Measurements from ENCODE around the gene ELOVL7. TPM values are rescaled to one million over a fixed set of nuclear protein-coding genes. Genes with fewer than 3 reads are reported as not detected.

The ELOVL7 gene
- total and polyA plus RNA-seq, 10 of the 15 experiments (the other 5 are each of a cell fraction or from before 2014, with no cell fraction given): 0.26 to 1.2 (median 0.92) TPM

GRCh38 chr5:60842871-60843385, 1.1 kb downstream of the ELOVL7 start:
- no peaks in the 10 kb centered on the region for H4K20me1 ChIP-seq (ENCODE audit: control insufficient read depth, insufficient read depth)
- ChIA-PET RAD21 (ENCODE audit: unreplicated experiment) (no interaction called here), CTCF (interaction anchor here (0.7 to 0.9 kb wide), 2 partner anchors 124 to 443 kb away, joined by 3 to 4 read pairs; no protein-coding TSS in a partner anchor), POLR2A (no interaction called here), SMC1A (ENCODE audit: uncharacterized antibody, unreplicated experiment) (interaction anchor here (1.2 kb wide), 1 partner anchor 143 kb away, joined by 3 read pairs; the partner anchor contains the start of gene DEPDC1B)
- H3K27me3 ChIP-seq (replicated peaks in 1 of 2; ENCODE audit: control insufficient read depth in 2 of 2, insufficient read depth in 2 of 2, low read length in 1 of 2): peaks cover 0 to 8% of the 10 kb centered on the region in 2 experiments; a peak in 3 of 4 replicates
- H3K9ac ChIP-seq (ENCODE audit: control insufficient read depth, insufficient read depth, low read length): no peak overlapping the region
- ATAC-seq: peak; percentile 13; the same call in 2 of the 3 replicates
- no peaks in the 10 kb centered on the region for H3K36me3 ChIP-seq (ENCODE audit: control insufficient read depth in 2 of 2, insufficient read depth in 2 of 2, low read length in 1 of 2)
- H3K4me2 ChIP-seq (ENCODE audit: control insufficient read depth, insufficient read depth): peak overlapping the region; percentile 98
- peak overlapping the region; percentile 94 for H3K4me3 ChIP-seq
- peak overlapping the region; percentile 89 for H2AFZ ChIP-seq (ENCODE audit: control insufficient read depth, low read depth, low read length)
- no peaks in the 10 kb centered on the region for H3K79me2 ChIP-seq (ENCODE audit: control insufficient read depth, insufficient read depth, low read length)
- no peak for DNase-seq (ENCODE audit: low read depth, low spot score)
- WGBS (ENCODE audit: insufficient coverage, insufficient replicate concordance, low lambda C conversion rate, missing lambda C conversion rate): 65% methylated on average over 26 of the region's 26 CpGs
- BruUV-seq (replicated peaks): no TSS peak
- intact Hi-C loops (cut with micrococcal nuclease; ENCODE audit: unreplicated experiment) (loop anchor here (5.0 kb wide), 1 partner anchor 166 kb away; no protein-coding TSS in a partner anchor), in situ Hi-C loops (cut with MboI) (no loop called here)
- no peak for TF ChIP-seq POU2F2 (IDR thresholded peaks at IDR 0.05; ENCODE audit: borderline replicate concordance, low read depth, low read length)
- TF ChIP-seq, protein P1, sequence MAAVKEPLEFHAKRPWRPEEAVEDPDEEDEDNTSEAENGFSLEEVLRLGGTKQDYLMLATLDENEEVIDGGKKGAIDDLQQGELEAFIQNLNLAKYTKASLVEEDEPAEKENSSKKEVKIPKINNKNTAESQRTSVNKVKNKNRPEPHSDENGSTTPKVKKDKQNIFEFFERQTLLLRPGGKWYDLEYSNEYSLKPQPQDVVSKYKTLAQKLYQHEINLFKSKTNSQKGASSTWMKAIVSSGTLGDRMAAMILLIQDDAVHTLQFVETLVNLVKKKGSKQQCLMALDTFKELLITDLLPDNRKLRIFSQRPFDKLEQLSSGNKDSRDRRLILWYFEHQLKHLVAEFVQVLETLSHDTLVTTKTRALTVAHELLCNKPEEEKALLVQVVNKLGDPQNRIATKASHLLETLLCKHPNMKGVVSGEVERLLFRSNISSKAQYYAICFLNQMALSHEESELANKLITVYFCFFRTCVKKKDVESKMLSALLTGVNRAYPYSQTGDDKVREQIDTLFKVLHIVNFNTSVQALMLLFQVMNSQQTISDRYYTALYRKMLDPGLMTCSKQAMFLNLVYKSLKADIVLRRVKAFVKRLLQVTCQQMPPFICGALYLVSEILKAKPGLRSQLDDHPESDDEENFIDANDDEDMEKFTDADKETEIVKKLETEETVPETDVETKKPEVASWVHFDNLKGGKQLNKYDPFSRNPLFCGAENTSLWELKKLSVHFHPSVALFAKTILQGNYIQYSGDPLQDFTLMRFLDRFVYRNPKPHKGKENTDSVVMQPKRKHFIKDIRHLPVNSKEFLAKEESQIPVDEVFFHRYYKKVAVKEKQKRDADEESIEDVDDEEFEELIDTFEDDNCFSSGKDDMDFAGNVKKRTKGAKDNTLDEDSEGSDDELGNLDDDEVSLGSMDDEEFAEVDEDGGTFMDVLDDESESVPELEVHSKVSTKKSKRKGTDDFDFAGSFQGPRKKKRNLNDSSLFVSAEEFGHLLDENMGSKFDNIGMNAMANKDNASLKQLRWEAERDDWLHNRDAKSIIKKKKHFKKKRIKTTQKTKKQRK (IDR thresholded peaks at IDR 0.05; ENCODE audit: low read depth, low read length): no peak
- TF ChIP-seq IRF4 (IDR thresholded peaks at IDR 0.05; ENCODE audit: low read depth, low read length): no peak
- FAIRE-seq: no peak
- no peak overlapping the region for H3K27ac ChIP-seq (ENCODE audit: control insufficient read depth, insufficient read depth)
- no peaks in the 10 kb centered on the region for H3K9me3 ChIP-seq (replicated peaks; ENCODE audit: control insufficient read depth, insufficient read depth, low read length)
- H3K4me1 ChIP-seq (ENCODE audit: control insufficient read depth, insufficient read depth, low read length): no peaks in the 10 kb centered on the region
